Measurements from ENCODE around the gene KIF25.

The KIF25 gene

GRCh38 chr6:168087436-168088160 lies 90.1 kb downstream of the KIF25 start:
- H3K9me3 Mint-ChIP-seq: peaks cover 4% of the 10 kb centered on the region
- no peak overlapping the region for H3K27ac Mint-ChIP-seq
- no peaks in the 10 kb centered on the region for H3K27me3 Mint-ChIP-seq
- no peaks in the 10 kb centered on the region for H3K36me3 Mint-ChIP-seq (ENCODE audit: low read depth)
- H3K4me3 Mint-ChIP-seq: no peak overlapping the region
- DNase-seq (no peak), ATAC-seq (no peak)
- no peaks in the 10 kb centered on the region for H3K4me1 Mint-ChIP-seq

DNA sequence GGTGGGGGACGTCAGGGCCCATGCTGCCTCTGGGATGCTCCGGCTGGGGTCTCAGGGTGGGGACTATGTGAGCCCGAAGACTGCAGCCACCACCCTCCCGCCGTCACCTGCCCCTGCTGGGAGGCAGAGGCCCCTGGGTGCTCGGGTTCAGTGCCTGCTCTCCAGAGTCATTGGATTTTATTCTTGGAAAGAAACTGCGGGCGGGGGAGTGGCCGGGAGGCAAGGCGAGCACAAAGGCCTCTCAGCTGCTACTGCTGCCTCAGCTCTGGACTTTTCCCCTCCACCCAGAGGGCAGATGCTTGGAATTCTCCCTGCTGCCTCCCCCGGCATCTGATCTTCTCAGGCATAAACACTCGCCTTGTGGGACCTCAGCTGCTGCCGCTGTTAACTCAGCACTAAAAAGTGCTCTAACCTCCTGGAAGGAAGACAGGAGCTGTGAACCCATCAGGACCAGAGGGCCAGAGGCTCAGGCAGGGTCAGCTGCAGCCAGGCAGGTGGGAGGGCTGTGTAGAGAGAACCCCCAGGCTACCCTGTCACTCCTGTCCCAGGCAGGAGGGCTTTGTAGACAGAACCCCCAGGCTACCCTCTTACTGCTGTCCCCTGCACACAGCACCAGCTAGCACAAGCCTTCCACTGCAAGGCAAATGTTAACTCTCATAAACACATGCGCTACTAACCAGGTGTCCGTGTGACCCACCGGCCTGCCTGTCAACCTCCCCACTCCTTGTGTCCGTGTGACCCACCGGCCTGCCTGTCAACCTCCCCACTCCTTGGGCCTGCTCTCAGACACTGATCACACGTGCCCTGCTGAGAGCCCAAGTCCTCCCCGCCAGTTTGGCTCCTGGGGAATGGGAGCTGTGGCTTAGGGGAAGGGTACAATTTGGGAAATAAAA lies 90.9 kb downstream of the KIF25 start:
- Mint-ChIP-seq H3K36me3 (ENCODE audit: low read depth) (no peaks in the 10 kb centered on the region), H3K4me1 (no peaks in the 10 kb centered on the region), H3K4me3 (no peak overlapping the region), H3K27me3 (no peaks in the 10 kb centered on the region), H3K27ac (no peak overlapping the region), H3K9me3 (peaks cover 8% of the 10 kb centered on the region)
- no peak for ATAC-seq
- DNase-seq: no peak

DNA sequence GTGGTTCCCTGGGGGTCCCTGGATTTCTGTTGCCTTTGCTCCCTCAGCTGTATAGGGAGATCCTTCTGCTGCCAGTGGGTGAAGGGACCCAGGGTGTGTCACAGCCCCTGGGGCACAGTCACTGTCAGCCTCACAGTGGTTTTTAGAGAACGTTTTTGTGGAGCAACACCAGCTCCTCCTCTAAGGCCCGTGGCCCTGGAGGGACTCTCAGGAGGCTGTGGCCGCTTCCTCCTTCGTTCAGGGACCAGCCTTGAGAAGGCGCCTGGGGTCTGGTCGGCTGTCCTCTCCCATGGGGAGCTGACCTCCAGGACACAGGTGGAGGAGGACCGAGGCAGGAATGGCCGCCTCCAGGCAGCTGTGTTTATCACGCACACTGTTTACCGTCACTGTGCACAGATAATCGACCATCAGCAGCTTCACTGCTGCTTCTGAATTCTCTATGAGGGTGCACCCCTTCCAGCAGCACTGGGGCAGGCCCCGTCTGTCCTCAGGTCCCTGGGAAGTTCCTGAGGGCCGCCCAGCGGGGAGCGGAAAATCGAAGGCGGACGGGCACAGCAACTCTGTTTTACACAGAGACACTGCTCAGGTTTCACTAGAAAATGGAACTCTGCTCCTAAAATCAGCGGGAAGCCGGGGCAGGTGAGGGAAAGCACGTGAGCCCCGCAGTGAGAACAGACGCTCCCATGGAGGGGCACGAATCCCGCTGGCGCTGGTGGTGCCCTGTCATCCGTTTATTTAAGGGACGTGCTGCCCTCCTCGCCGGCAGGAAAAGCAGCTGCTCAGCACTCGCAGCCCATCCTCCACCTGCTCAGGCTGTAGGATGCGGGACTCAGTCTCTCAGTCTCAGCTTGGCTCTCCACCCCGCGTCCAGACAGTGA lies 92.0 kb downstream of the KIF25 start:
- ATAC-seq (no peak), DNase-seq (no peak)
- Mint-ChIP-seq H3K9me3 (peaks cover 8% of the 10 kb centered on the region), H3K4me3 (no peak overlapping the region), H3K36me3 (ENCODE audit: low read depth) (no peaks in the 10 kb centered on the region), H3K4me1 (no peaks in the 10 kb centered on the region), H3K27me3 (no peaks in the 10 kb centered on the region), H3K27ac (no peak overlapping the region)

DNA sequence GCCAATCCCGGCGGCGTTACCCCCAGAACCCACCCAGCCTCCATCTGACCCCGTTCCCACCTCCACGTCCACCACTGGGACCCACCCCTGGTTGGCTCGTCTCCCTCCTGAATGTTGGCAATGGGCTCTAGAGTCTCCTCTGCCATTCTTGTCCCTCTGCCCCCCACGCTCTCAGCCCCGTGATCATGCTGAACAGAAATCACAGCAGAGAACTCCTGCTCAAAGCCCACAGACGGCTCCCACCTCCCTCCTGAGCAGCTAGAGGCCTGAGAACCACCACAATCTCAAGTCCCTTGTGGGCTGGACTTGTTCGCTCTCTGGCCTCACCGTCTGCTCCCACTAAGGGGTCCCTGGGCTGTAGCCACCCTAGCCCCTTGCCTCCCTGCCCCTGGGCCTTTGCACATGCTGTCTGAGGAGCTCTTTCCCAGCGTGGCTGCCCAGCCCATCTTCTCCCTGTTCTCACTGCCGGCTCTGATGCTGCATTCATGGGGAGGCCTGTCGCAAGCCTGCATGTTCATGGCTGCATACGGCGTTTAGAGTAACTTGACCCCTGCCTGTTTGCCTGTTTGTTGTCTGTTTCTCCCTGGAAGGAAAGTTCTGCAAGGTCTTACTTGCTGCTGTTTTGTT lies 92.7 kb downstream of the KIF25 start:
- Mint-ChIP-seq H3K4me3 (no peak overlapping the region), H3K36me3 (ENCODE audit: low read depth) (no peaks in the 10 kb centered on the region), H3K4me1 (no peaks in the 10 kb centered on the region), H3K27ac (no peak overlapping the region), H3K9me3 (peaks cover 8% of the 10 kb centered on the region), H3K27me3 (no peaks in the 10 kb centered on the region)
- DNase-seq: no peak
- no peak for ATAC-seq

DNA sequence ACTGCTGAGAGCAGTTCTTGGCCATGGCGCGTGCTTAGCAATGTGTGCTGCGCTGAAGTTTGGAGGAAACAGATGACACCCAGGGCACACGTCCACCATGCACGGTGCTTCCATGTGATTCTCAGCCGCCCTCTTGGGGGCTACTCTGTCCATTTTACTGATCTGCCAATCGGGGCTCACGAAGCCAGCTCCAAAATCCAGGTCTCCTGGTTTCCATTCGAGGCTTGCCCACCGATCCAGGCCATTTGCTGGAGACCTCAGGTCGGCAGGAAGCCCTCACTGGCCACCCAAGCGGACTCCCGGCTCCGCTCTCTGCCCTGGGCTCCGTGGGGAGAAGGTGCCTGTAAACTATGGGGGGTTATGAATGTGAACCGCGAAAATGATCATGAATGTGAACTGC lies 93.2 kb downstream of the KIF25 start:
- H3K27me3 Mint-ChIP-seq: no peaks in the 10 kb centered on the region
- H3K36me3 Mint-ChIP-seq (ENCODE audit: low read depth): no peaks in the 10 kb centered on the region
- no peak overlapping the region for H3K4me3 Mint-ChIP-seq
- H3K9me3 Mint-ChIP-seq: peaks cover 8% of the 10 kb centered on the region
- ATAC-seq (no peak), DNase-seq (no peak)
- no peaks in the 10 kb centered on the region for H3K4me1 Mint-ChIP-seq
- no peak overlapping the region for H3K27ac Mint-ChIP-seq

DNA sequence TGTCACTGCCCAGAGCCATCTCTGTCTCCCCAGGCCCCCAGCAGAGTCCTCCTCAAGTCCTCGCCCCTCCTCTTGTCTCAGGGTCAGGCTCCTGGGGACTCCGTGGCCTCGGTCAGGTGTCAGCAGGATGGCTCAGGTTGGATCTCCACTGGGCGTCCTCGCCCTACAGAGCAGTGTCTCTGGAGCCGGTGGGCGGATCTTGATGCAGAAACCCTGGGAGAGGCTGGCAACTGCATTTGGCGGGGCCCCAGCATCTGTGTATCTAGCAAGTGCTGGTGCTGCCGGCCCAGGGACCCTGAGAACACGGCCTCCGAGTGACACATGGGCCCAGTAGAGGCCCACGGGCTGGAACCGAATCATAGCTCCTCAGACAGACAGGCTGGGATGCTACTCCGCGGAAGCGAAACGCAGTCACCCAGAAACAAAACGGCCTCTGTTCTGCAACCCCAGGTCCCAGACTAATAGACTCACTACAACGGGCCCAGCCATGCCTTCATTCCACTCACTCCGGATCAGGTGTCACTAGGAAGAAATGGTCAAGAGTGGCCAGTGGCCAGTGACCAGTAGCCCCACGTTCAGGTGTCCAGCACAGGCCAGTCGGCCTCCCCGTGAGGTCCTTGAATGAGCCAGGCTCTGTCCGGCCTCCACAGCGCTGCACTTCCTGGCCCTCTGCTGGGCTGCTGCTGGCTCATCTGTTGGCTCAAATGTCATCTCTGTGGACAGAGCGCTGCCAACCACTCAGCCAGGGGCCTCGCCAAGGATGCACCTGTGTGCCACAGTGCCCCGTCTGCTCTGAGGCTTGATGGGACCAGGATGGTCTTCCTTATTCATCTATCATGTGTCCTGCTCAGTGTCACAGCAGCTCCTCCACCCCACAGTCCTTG lies 94.2 kb downstream of the KIF25 start:
- ATAC-seq: no peak
- Mint-ChIP-seq H3K36me3 (ENCODE audit: low read depth) (no peaks in the 10 kb centered on the region), H3K27ac (no peak overlapping the region), H3K4me3 (no peak overlapping the region), H3K4me1 (no peaks in the 10 kb centered on the region), H3K9me3 (peaks cover 8% of the 10 kb centered on the region), H3K27me3 (no peaks in the 10 kb centered on the region)
- DNase-seq: no peak

GRCh38 chr6:168092541-168092940 lies 95.1 kb downstream of the KIF25 start:
- no peaks in the 10 kb centered on the region for H3K4me1 Mint-ChIP-seq
- H3K27me3 Mint-ChIP-seq: no peaks in the 10 kb centered on the region
- DNase-seq: no peak
- H3K4me3 Mint-ChIP-seq: no peak overlapping the region
- peaks cover 8% of the 10 kb centered on the region for H3K9me3 Mint-ChIP-seq
- H3K36me3 Mint-ChIP-seq (ENCODE audit: low read depth): no peaks in the 10 kb centered on the region
- ATAC-seq: no peak
- no peak overlapping the region for H3K27ac Mint-ChIP-seq

DNA sequence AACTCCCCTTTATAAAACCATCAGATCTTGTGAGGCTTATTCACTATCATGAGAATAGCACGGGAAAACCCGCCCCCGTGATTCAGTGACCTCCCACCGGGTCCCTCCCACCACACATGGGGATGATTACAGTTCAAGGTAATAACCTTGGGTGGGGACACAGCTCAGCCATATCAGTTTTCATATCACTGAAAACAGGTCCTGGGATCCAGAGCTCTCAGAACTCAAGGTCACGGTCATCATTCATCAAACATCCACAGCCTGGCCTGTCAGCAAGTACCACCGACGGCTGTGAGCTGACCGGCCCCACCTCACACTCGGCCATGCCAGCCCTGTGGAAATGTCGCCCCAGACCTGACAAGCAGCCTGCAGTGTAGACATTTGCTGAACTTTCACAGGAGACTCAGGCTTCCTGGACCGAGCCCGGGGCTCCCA lies 95.6 kb downstream of the KIF25 start:
- H3K27me3 Mint-ChIP-seq: no peaks in the 10 kb centered on the region
- ATAC-seq (no peak), DNase-seq (no peak)
- no peak overlapping the region for H3K27ac Mint-ChIP-seq
- no peaks in the 10 kb centered on the region for H3K4me1 Mint-ChIP-seq
- H3K9me3 Mint-ChIP-seq: peaks cover 8% of the 10 kb centered on the region
- H3K4me3 Mint-ChIP-seq: no peak overlapping the region
- H3K36me3 Mint-ChIP-seq (ENCODE audit: low read depth): no peaks in the 10 kb centered on the region

DNA sequence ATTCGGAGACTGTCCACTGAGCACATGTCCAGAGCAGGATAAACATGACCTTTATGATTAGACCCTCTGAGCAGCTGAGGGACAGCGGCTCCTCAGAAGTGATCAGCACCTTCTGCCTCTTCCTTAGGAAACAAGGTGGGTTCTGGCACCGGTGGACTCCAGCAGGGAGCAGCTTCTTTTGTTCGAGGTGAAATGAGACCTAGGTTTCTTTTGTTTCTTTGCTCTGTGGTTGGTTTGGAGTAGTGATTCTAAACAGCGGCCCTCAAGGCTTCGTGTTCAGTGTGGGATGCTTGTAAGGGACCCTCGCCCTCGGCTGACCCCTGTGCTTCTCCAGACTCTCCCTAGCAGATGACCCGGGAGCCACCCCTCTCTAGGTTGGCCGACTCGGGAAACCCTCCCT lies 96.2 kb downstream of the KIF25 start:
- H3K4me1 Mint-ChIP-seq: no peaks in the 10 kb centered on the region
- H3K9me3 Mint-ChIP-seq: peaks cover 8% of the 10 kb centered on the region
- H3K27me3 Mint-ChIP-seq: no peaks in the 10 kb centered on the region
- H3K27ac Mint-ChIP-seq: no peak overlapping the region
- no peaks in the 10 kb centered on the region for H3K36me3 Mint-ChIP-seq (ENCODE audit: low read depth)
- DNase-seq (no peak), ATAC-seq (no peak)
- H3K4me3 Mint-ChIP-seq: no peak overlapping the region

All from activated naive CD8-positive, alpha-beta T cell treated with anti-CD3 and anti-CD28 coated beads, Interleukin-2, amount 50 U/mL, for 24 hours (primary cell).